Measurements from ENCODE around the gene SNX20.

Gene SNX20

GRCh38 chr16:50681021-50681885 is at the start of gene SNX20:
SNX20 (minus strand) TSS chr16:50681312; CDS start chr16:50677526, 3,786 bp downstream.
- peak; percentile 84 for DNase-seq

- DNase-seq, result no peak
Measured at GRCh38 chr16:50724306-50724705, 43.2 kb upstream of the SNX20 start.

GRCh38 chr16:50722960-50723359 is 41.8 kb upstream of the SNX20 start:
- DNase-seq, result no peak

- DNase-seq, result no peak
Measured at GRCh38 chr16:50722405-50722737, 41.3 kb upstream of the SNX20 start.

GRCh38 chr16:50721549-50722404 is 40.7 kb upstream of the SNX20 start:
- DNase-seq, result peak; percentile 52

- no peak for DNase-seq
Measured at GRCh38 chr16:50719401-50720337, 38.6 kb upstream of the SNX20 start.

- no peak for DNase-seq
Measured at GRCh38 chr16:50718761-50719400, 37.8 kb upstream of the SNX20 start.

- no peak for DNase-seq
Measured at GRCh38 chr16:50718061-50718760, 37.1 kb upstream of the SNX20 start.

- DNase-seq, result no peak
Measured at GRCh38 chr16:50717494-50717893, 36.4 kb upstream of the SNX20 start.

- DNase-seq, result no peak
Measured at GRCh38 chr16:50717091-50717490, 36.0 kb upstream of the SNX20 start.

- no peak for DNase-seq
Measured at GRCh38 chr16:50712956-50713355, 31.8 kb upstream of the SNX20 start.

- DNase-seq, result no peak
Measured at GRCh38 chr16:50712560-50712898, 31.4 kb upstream of the SNX20 start.

- DNase-seq, result no peak
Measured at GRCh38 chr16:50711862-50712559, 30.9 kb upstream of the SNX20 start.

GRCh38 chr16:50711040-50711439 is 29.9 kb upstream of the SNX20 start:
- DNase-seq, result no peak

- DNase-seq, result no peak
Measured at GRCh38 chr16:50709980-50710379, 28.9 kb upstream of the SNX20 start.

- DNase-seq, result peak; percentile 31
Measured at GRCh38 chr16:50709061-50709684, 28.1 kb upstream of the SNX20 start.

- DNase-seq, result peak; percentile 36
Measured at GRCh38 chr16:50708373-50709060, 27.4 kb upstream of the SNX20 start.

- no peak for DNase-seq
Measured at GRCh38 chr16:50706250-50706649, 25.1 kb upstream of the SNX20 start.

- DNase-seq, result no peak
Measured at GRCh38 chr16:50705436-50706110, 24.5 kb upstream of the SNX20 start.
